ENCODE results near the gene DXO. TPM values are rescaled to one million over a fixed set of nuclear protein-coding genes. Genes with fewer than 3 reads are reported as not detected.

Gene DXO
- total and polyA plus RNA-seq, 2 of the 13 experiments (the other 11 are each of a cell fraction or from before 2014, with no cell fraction given) = 18.6 to 26.2 TPM

DNA sequence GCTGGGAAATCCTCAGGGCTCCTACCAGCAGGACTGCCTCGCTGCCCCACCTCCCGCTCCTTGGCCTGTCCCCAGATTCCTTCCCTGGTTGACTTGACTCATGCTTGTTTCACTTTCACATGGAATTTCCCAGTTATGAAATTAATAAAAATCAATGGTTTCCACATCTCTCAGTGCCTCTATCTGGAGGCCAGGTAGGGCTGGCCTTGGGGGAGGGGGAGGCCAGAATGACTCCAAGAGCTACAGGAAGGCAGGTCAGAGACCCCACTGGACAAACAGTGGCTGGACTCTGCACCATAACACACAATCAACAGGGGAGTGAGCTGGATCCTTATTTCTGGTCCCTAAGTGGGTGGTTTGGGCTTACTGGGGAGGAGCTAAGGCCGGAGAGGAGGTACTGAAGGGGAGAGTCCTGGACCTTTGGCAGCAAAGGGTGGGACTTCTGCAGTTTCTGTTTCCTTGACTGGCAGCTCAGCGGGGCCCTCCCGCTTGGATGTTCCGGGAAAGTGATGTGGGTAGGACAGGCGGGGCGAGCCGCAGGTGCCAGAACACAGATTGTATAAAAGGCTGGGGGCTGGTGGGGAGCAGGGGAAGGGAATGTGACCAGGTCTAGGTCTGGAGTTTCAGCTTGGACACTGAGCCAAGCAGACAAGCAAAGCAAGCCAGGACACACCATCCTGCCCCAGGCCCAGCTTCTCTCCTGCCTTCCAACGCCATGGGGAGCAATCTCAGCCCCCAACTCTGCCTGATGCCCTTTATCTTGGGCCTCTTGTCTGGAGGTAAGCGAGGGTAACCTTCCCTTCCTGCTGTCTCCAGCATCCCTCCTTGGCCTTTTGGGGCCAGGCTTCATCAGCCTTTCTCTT is 26.2 kb downstream of the DXO start, which contains the start of gene CFB (continued):
- TF ChIP-seq, protein P1, sequence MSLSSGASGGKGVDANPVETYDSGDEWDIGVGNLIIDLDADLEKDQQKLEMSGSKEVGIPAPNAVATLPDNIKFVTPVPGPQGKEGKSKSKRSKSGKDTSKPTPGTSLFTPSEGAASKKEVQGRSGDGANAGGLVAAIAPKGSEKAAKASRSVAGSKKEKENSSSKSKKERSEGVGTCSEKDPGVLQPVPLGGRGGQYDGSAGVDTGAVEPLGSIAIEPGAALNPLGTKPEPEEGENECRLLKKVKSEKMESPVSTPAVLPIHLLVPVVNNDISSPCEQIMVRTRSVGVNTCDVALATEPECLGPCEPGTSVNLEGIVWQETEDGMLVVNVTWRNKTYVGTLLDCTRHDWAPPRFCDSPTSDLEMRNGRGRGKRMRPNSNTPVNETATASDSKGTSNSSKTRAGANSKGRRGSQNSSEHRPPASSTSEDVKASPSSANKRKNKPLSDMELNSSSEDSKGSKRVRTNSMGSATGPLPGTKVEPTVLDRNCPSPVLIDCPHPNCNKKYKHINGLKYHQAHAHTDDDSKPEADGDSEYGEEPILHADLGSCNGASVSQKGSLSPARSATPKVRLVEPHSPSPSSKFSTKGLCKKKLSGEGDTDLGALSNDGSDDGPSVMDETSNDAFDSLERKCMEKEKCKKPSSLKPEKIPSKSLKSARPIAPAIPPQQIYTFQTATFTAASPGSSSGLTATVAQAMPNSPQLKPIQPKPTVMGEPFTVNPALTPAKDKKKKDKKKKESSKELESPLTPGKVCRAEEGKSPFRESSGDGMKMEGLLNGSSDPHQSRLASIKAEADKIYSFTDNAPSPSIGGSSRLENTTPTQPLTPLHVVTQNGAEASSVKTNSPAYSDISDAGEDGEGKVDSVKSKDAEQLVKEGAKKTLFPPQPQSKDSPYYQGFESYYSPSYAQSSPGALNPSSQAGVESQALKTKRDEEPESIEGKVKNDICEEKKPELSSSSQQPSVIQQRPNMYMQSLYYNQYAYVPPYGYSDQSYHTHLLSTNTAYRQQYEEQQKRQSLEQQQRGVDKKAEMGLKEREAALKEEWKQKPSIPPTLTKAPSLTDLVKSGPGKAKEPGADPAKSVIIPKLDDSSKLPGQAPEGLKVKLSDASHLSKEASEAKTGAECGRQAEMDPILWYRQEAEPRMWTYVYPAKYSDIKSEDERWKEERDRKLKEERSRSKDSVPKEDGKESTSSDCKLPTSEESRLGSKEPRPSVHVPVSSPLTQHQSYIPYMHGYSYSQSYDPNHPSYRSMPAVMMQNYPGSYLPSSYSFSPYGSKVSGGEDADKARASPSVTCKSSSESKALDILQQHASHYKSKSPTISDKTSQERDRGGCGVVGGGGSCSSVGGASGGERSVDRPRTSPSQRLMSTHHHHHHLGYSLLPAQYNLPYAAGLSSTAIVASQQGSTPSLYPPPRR (CRISPR knock-in tag; IDR thresholded peaks at IDR 0.05; ENCODE audit: borderline replicate concordance) = peak; percentile 74
- TF ChIP-seq, protein P2, sequence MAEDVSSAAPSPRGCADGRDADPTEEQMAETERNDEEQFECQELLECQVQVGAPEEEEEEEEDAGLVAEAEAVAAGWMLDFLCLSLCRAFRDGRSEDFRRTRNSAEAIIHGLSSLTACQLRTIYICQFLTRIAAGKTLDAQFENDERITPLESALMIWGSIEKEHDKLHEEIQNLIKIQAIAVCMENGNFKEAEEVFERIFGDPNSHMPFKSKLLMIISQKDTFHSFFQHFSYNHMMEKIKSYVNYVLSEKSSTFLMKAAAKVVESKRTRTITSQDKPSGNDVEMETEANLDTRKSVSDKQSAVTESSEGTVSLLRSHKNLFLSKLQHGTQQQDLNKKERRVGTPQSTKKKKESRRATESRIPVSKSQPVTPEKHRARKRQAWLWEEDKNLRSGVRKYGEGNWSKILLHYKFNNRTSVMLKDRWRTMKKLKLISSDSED (CRISPR knock-in tag; IDR thresholded peaks at IDR 0.05) = no peak
- peak; percentile 89 for TF ChIP-seq TAF1 (CRISPR knock-in tag; IDR thresholded peaks at IDR 0.05)
- TF ChIP-seq TRIM24 (CRISPR knock-in tag; IDR thresholded peaks at IDR 0.05) = peak; percentile 48; the same call in 1 of the 2 replicates
- peak; percentile 91 for TF ChIP-seq ZNF543 (CRISPR knock-in tag; IDR thresholded peaks at IDR 0.05)
- TF ChIP-seq ZNF670 (CRISPR knock-in tag; IDR thresholded peaks at IDR 0.05; ENCODE audit: borderline replicate concordance) = peak; percentile 86; the same call in 1 of the 2 replicates
- no peak for TF ChIP-seq ARNT (IDR thresholded peaks at IDR 0.05)
- peak; percentile 65; the same call in 1 of the 2 replicates for TF ChIP-seq MIER3 (CRISPR knock-in tag; IDR thresholded peaks at IDR 0.05; ENCODE audit: borderline replicate concordance)
- peak; percentile 94; the same call in 1 of the 2 replicates for TF ChIP-seq ZNF350 (CRISPR knock-in tag; IDR thresholded peaks at IDR 0.05; ENCODE audit: borderline replicate concordance, low read depth)
- TF ChIP-seq, protein P3, sequence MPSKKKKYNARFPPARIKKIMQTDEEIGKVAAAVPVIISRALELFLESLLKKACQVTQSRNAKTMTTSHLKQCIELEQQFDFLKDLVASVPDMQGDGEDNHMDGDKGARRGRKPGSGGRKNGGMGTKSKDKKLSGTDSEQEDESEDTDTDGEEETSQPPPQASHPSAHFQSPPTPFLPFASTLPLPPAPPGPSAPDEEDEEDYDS (CRISPR knock-in tag; IDR thresholded peaks at IDR 0.05) = peak; percentile 100
- TF ChIP-seq, protein P4, sequence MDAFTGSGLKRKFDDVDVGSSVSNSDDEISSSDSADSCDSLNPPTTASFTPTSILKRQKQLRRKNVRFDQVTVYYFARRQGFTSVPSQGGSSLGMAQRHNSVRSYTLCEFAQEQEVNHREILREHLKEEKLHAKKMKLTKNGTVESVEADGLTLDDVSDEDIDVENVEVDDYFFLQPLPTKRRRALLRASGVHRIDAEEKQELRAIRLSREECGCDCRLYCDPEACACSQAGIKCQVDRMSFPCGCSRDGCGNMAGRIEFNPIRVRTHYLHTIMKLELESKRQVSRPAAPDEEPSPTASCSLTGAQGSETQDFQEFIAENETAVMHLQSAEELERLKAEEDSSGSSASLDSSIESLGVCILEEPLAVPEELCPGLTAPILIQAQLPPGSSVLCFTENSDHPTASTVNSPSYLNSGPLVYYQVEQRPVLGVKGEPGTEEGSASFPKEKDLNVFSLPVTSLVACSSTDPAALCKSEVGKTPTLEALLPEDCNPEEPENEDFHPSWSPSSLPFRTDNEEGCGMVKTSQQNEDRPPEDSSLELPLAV (CRISPR knock-in tag; conservative IDR thresholded peaks at IDR 0.05; ENCODE audit: low read depth) = no peak
- TF ChIP-seq DR1 (CRISPR knock-in tag; IDR thresholded peaks at IDR 0.05) = peak; percentile 98
- TF ChIP-seq THYN1 (CRISPR knock-in tag; IDR thresholded peaks at IDR 0.05; ENCODE audit: borderline replicate concordance, low read depth) = no peak
- no peak; the same call in 1 of the 2 replicates for TF ChIP-seq FOSL1 (CRISPR knock-in tag; IDR thresholded peaks at IDR 0.05; ENCODE audit: borderline replicate concordance)
- no peak for TF ChIP-seq KMT2A (CRISPR knock-in tag; IDR thresholded peaks at IDR 0.05)
- TF ChIP-seq ZNF383 (CRISPR knock-in tag; IDR thresholded peaks at IDR 0.05; ENCODE audit: borderline replicate concordance) = 0 out of 2 replicates have a peak, but pooled peaks have one; percentile 63
- no peak for TF ChIP-seq ZNF546 (CRISPR knock-in tag; conservative IDR thresholded peaks at IDR 0.05)
- TF ChIP-seq, protein P5, sequence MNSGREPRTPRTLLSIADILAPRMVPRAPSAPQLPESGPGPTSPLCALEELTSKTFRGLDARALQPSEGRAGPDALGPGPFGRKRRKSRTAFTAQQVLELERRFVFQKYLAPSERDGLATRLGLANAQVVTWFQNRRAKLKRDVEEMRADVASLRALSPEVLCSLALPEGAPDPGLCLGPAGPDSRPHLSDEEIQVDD (CRISPR knock-in tag; IDR thresholded peaks at IDR 0.05; ENCODE audit: borderline replicate concordance) = no peak; the same call in 1 of the 2 replicates
- no peak for TF ChIP-seq ZFAT (CRISPR knock-in tag; conservative IDR thresholded peaks at IDR 0.05)
- TF ChIP-seq REL (CRISPR knock-in tag; conservative IDR thresholded peaks at IDR 0.05) = no peak

Data from HepG2 (cell line).